ENCODE results near the gene GPR156.
"Not testable (repeated sequence)": the region's sequence is repeated elsewhere in the genome, so short reads cannot be mapped to it uniquely, and the experiment has no call there.

GPR156 gene

GRCh38 chr3:120275618-120276017 is 9.4 kb downstream of the GPR156 start:
- in situ Hi-C loops (cut with HindIII; ENCODE audit: low sequenced_read_pairs) = no loop called here

GRCh38 chr3:120274739-120275167 is 10.3 kb downstream of the GPR156 start:
- in situ Hi-C loops (cut with HindIII; ENCODE audit: low sequenced_read_pairs) = loop anchor here (5.0 kb wide), 1 partner anchor 48 kb away; no protein-coding TSS in a partner anchor

- in situ Hi-C loops (cut with HindIII; ENCODE audit: low sequenced_read_pairs) = loop anchor here (5.0 kb wide), 1 partner anchor 50 kb away; no protein-coding TSS in a partner anchor
Measured at GRCh38 chr3:120272286-120272685, 12.7 kb downstream of the GPR156 start.

- in situ Hi-C loops (cut with HindIII; ENCODE audit: low sequenced_read_pairs) = no loop called here
Measured at GRCh38 chr3:120265989-120266388, 19.0 kb downstream of the GPR156 start.

- in situ Hi-C loops (cut with HindIII; ENCODE audit: low sequenced_read_pairs) = no loop called here
Measured at GRCh38 chr3:120264963-120265362, 20.1 kb downstream of the GPR156 start.

GRCh38 chr3:120263792-120264191 is 21.2 kb downstream of the GPR156 start:
- in situ Hi-C loops (cut with HindIII; ENCODE audit: low sequenced_read_pairs) = no loop called here

GRCh38 chr3:120258009-120258408 is 27.0 kb downstream of the GPR156 start:
- in situ Hi-C loops (cut with HindIII; ENCODE audit: low sequenced_read_pairs) = no loop called here

GRCh38 chr3:120245386-120245785 is 39.6 kb downstream of the GPR156 start:
- in situ Hi-C loops (cut with HindIII; ENCODE audit: low sequenced_read_pairs) = no loop called here

GRCh38 chr3:120244834-120245225 is 40.2 kb downstream of the GPR156 start:
- in situ Hi-C loops (cut with HindIII; ENCODE audit: low sequenced_read_pairs) = no loop called here

GRCh38 chr3:120239644-120240043 is 45.4 kb downstream of the GPR156 start:
- in situ Hi-C loops (cut with HindIII; ENCODE audit: low sequenced_read_pairs) = no loop called here

- in situ Hi-C loops (cut with HindIII; ENCODE audit: low sequenced_read_pairs) = no loop called here
Measured at GRCh38 chr3:120227710-120228347, 57.2 kb downstream of the GPR156 start.

- in situ Hi-C loops (cut with HindIII; ENCODE audit: low sequenced_read_pairs) = no loop called here
Measured at GRCh38 chr3:120224237-120224636, 60.8 kb downstream of the GPR156 start.

GRCh38 chr3:120218981-120219380 is 66.0 kb downstream of the GPR156 start:
- in situ Hi-C loops (cut with HindIII; ENCODE audit: low sequenced_read_pairs) = no loop called here

- in situ Hi-C loops (cut with HindIII; ENCODE audit: low sequenced_read_pairs) = not testable (repeated sequence)
Measured at GRCh38 chr3:120216633-120217032, 68.4 kb downstream of the GPR156 start.

GRCh38 chr3:120214176-120214575 is 70.8 kb downstream of the GPR156 start:
- in situ Hi-C loops (cut with HindIII; ENCODE audit: low sequenced_read_pairs) = no loop called here

- in situ Hi-C loops (cut with HindIII; ENCODE audit: low sequenced_read_pairs) = no loop called here
Measured at GRCh38 chr3:120212505-120212904, 72.5 kb downstream of the GPR156 start.

GRCh38 chr3:120209425-120209824 is 75.6 kb downstream of the GPR156 start:
- in situ Hi-C loops (cut with HindIII; ENCODE audit: low sequenced_read_pairs) = no loop called here

GRCh38 chr3:120204338-120204737 is 80.7 kb downstream of the GPR156 start:
- in situ Hi-C loops (cut with HindIII; ENCODE audit: low sequenced_read_pairs) = no loop called here

- in situ Hi-C loops (cut with HindIII; ENCODE audit: low sequenced_read_pairs) = no loop called here
Measured at GRCh38 chr3:120203621-120204020, 81.4 kb downstream of the GPR156 start.

GRCh38 chr3:120203016-120203415 is 82.0 kb downstream of the GPR156 start:
- in situ Hi-C loops (cut with HindIII; ENCODE audit: low sequenced_read_pairs) = no loop called here

- in situ Hi-C loops (cut with HindIII; ENCODE audit: low sequenced_read_pairs) = no loop called here
Measured at GRCh38 chr3:120202363-120202762, 82.7 kb downstream of the GPR156 start.

- in situ Hi-C loops (cut with HindIII; ENCODE audit: low sequenced_read_pairs) = no loop called here
Measured at GRCh38 chr3:120200493-120201235, 84.4 kb downstream of the GPR156 start.
